Testis (tissue), 3 donors: ENCODE measurements around the gene NR3C1. TPM values are rescaled to one million over a fixed set of nuclear protein-coding genes. Genes with fewer than 3 reads are reported as not detected.

ENCODE experiments used
- DNase-seq: peaks from one replicate; pipeline ENCODE4 v3.0.0-alpha.2; 2019
- H3K27ac ChIP-seq, 2 donors: fragments of 200-600 bp; sonication (generic); one replicate each; pipeline ENCODE4 v1.5.1; 2019
- H3K27me3 ChIP-seq: fragments of 200-600 bp; sonication (generic); one replicate; pipeline ENCODE4 v1.5.1; 2019
- H3K36me3 ChIP-seq: fragments of 200-600 bp; sonication (generic); one replicate; pipeline ENCODE4 v1.5.1; 2017; ENCODE audit warnings: low read depth; ENCODE audit errors: missing control alignments
- H3K4me1 ChIP-seq: fragments of 200-600 bp; sonication (generic); one replicate; pipeline ENCODE4 v1.5.1; 2019
- H3K4me3 ChIP-seq, 2 donors: fragments of 200-600 bp; sonication (generic); one replicate each; pipeline ENCODE4 v1.5.1; 2017 to 2019
- H3K9me3 ChIP-seq: fragments of 200-600 bp; sonication (generic); one replicate; pipeline ENCODE4 v1.5.1; 2017
- POLR2A ChIP-seq: fragments of 450-650 bp; IDR thresholded peaks from one replicate; pipeline ENCODE4 v1.6.1; 2017; ENCODE audit warnings: antibody characterized with exemption, mild to moderate bottlenecking, moderate library complexity
- WGBS, 2 donors: methylation state at CpG; one replicate each; pipeline ENCODE4 v1.1.5; 2018; 5-methylcytosine and 5-hydroxymethylcytosine counted together
- intact Hi-C: fragments of 100-400 bp; cut with DNase I; formaldehyde crosslinking; loops from one replicate; pipeline ENCODE4 v1.15.1; 2023; ENCODE audit warnings: low total_unique reads
- polyA plus RNA-seq: library from polyadenylated mRNA; stranded (reverse); fragments of 350-450 nt; fragmentation: Illumina TruSeq; extraction: RNeasy Lipid Tissue Mini Kit (QIAGEN cat#74804); gene quantifications from one replicate; pipeline ENCODE4 v1.2.3, GENCODE V29; 2014; ENCODE audit warnings: low read depth, low replicate concordance; ENCODE audit not compliant: insufficient read depth
- total RNA-seq, 2 donors: library from RNA; depleted of rRNA; stranded (reverse); fragments of >200 nt; gene quantifications; one replicate each; pipeline ENCODE4 v1.2.3, GENCODE V29; 2016
- TF ChIP-seq, protein P1 (sequence below), 3 experiments: fragments of 450-650 bp in 2 of 3; fragments of 200-600 bp in 1 of 3; sonication (generic) in 1 of 3; IDR thresholded peaks; one replicate each; pipeline ENCODE4 v1.5.1; 2016 to 2019; ENCODE audit warnings: antibody characterized with exemption in 3 of 3, mild to moderate bottlenecking in 2 of 3, moderate library complexity in 1 of 3

The NR3C1 gene
- total and polyA plus RNA-seq, 3 donors from 2014 or later, result 33.2 to 37.7 (median 34.3) TPM

DNA sequence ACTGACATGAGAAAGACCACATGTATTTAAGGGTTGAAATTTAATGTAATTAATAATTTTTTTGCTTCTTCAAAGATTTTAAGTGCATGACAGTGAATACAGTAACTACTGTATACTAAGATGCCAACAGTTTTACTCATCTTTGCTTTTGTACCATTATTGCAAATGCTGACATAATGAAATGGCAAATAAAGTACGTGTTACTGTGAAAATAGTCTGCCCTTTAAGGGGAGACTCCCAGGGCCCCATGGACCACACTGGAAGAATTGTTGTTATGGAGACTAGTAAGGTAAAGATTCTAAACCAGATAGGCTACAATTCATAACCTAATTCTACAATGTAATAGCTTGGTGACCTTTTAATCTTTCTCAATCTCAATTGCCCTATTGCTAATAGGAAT is 84.7 kb downstream of the NR3C1 start:
- H3K4me3 ChIP-seq, result no peak overlapping the region
- TF ChIP-seq, protein P1, sequence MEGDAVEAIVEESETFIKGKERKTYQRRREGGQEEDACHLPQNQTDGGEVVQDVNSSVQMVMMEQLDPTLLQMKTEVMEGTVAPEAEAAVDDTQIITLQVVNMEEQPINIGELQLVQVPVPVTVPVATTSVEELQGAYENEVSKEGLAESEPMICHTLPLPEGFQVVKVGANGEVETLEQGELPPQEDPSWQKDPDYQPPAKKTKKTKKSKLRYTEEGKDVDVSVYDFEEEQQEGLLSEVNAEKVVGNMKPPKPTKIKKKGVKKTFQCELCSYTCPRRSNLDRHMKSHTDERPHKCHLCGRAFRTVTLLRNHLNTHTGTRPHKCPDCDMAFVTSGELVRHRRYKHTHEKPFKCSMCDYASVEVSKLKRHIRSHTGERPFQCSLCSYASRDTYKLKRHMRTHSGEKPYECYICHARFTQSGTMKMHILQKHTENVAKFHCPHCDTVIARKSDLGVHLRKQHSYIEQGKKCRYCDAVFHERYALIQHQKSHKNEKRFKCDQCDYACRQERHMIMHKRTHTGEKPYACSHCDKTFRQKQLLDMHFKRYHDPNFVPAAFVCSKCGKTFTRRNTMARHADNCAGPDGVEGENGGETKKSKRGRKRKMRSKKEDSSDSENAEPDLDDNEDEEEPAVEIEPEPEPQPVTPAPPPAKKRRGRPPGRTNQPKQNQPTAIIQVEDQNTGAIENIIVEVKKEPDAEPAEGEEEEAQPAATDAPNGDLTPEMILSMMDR (IDR thresholded peaks at IDR 0.05), result no peak
- TF ChIP-seq POLR2A, result no peak
- intact Hi-C loops, result no loop called here
- no peak for DNase-seq
- H3K36me3 ChIP-seq, result no peaks in the 10 kb centered on the region
- no peaks in the 10 kb centered on the region for H3K27me3 ChIP-seq
- H3K4me1 ChIP-seq, result no peaks in the 10 kb centered on the region
- no peaks in the 10 kb centered on the region for H3K9me3 ChIP-seq
- WGBS, 2 donors, result 90 to 100% methylated on average over 1 of the region's 1 CpG
- H3K27ac ChIP-seq, result no peak overlapping the region

DNA sequence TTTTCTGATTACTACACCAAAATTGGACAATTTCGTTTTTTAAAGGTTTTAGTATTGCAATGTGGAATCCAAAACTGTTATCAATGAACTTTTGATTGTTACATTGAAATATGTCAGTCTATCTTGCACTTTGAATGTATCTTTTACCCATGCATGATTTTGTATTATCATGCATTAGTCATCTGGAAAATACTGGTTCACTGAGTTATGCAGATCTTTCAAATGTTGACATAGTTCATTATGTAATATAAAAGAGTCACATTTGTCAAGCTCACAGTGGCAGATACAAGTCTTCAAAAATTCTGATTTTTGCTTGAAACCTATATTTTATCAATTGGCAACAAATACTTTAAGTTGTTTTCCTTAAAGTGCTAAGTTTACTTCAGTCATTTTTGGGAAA is 85.2 kb downstream of the NR3C1 start:
- intact Hi-C loops, result no loop called here
- no peak for TF ChIP-seq POLR2A
- TF ChIP-seq, protein P1 (IDR thresholded peaks at IDR 0.05), result no peak
- Histone ChIP-seq H3K9me3 (no peaks in the 10 kb centered on the region), H3K4me1 (no peaks in the 10 kb centered on the region), H3K36me3 (no peaks in the 10 kb centered on the region), H3K27ac (no peak overlapping the region), H3K27me3 (no peaks in the 10 kb centered on the region), H3K4me3 (no peak overlapping the region)
- 72 to 76% methylated on average over 1 of the region's 1 CpG for WGBS, 2 donors
- no peak for DNase-seq

DNA sequence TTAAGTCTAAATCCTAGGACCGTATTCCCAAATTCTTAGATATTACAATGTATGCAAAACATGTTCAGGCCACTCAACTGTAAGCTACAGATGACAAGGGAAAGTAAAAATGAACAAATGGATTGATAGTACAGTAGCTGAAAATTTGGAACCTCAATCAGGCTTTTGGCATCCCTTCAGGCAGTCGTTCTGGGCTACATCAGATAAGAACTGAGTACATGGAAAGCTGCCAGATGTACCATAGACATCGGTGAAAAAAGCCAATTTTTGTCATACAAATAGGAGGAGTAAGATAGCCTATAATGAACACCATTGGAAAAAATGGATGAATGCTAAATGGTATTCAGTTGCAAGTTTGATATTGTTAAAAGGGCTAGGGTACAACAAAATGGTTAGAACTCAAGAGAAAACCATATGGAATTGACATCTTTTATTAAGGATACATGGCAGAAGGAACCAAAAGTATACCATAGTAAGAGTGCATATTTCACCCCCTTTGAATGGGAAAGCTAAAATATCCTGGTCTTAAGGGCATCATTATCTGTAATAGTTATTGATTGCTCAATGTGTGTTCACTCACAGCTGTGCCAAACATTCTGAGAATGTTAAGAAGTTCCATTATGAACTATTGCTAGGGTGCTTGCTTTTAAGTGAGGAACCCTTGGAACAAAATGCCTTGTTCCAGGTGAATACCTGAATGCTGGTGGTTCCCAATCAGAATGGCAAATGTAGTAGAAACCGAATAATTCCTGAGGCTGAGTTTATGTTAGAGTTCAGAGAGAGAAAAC is 86.4 kb downstream of the NR3C1 start:
- H3K27me3 ChIP-seq, result no peaks in the 10 kb centered on the region
- 43 to 48% methylated on average over 4 of the region's 4 CpGs for WGBS, 2 donors
- no peaks in the 10 kb centered on the region for H3K9me3 ChIP-seq
- no peak overlapping the region for H3K27ac ChIP-seq
- no peak overlapping the region for H3K4me3 ChIP-seq
- intact Hi-C loops, result no loop called here
- TF ChIP-seq, protein P1 (IDR thresholded peaks at IDR 0.05), result no peak
- TF ChIP-seq POLR2A, result no peak
- H3K4me1 ChIP-seq, result no peaks in the 10 kb centered on the region
- H3K36me3 ChIP-seq, result no peaks in the 10 kb centered on the region
- DNase-seq, result no peak

GRCh38 chr5:143316337-143316736 is 87.1 kb downstream of the NR3C1 start:
- no peaks in the 10 kb centered on the region for H3K9me3 ChIP-seq
- H3K4me1 ChIP-seq, result no peaks in the 10 kb centered on the region
- no peaks in the 10 kb centered on the region for H3K27me3 ChIP-seq
- DNase-seq, result no peak
- intact Hi-C loops, result no loop called here
- no peak overlapping the region for H3K4me3 ChIP-seq
- H3K27ac ChIP-seq, result no peak overlapping the region
- H3K36me3 ChIP-seq, result no peaks in the 10 kb centered on the region
- 89 to 94% methylated on average over 6 of the region's 6 CpGs for WGBS, 2 donors
- no peak for TF ChIP-seq POLR2A
- TF ChIP-seq, protein P1 (IDR thresholded peaks at IDR 0.05), result no peak

- intact Hi-C loops, result no loop called here
- H3K27ac ChIP-seq, result no peak overlapping the region
These were observed 87.6 kb downstream of the NR3C1 start for GRCh38 chr5:143315929-143316328.

More at GRCh38 chr5:143315929-143316328, 87.6 kb downstream of the NR3C1 start:
- Histone ChIP-seq H3K4me1 (no peaks in the 10 kb centered on the region), H3K4me3 (no peak overlapping the region), H3K27me3 (no peaks in the 10 kb centered on the region), H3K9me3 (no peaks in the 10 kb centered on the region), H3K36me3 (no peaks in the 10 kb centered on the region)
- whole genome bisulfite sequencing, 2 donors, result 69 to 77% methylated on average over 6 of the region's 6 CpGs
- DNase-seq, result no peak
- no peak for TF ChIP-seq POLR2A
- TF ChIP-seq, protein P1 (IDR thresholded peaks at IDR 0.05), result no peak
